ENCODE data around the gene UPK3B.
"Not testable (repeated sequence)": the region's sequence is repeated elsewhere in the genome, so short reads cannot be mapped to it uniquely, and the experiment has no call there.

Gene UPK3B

DNA sequence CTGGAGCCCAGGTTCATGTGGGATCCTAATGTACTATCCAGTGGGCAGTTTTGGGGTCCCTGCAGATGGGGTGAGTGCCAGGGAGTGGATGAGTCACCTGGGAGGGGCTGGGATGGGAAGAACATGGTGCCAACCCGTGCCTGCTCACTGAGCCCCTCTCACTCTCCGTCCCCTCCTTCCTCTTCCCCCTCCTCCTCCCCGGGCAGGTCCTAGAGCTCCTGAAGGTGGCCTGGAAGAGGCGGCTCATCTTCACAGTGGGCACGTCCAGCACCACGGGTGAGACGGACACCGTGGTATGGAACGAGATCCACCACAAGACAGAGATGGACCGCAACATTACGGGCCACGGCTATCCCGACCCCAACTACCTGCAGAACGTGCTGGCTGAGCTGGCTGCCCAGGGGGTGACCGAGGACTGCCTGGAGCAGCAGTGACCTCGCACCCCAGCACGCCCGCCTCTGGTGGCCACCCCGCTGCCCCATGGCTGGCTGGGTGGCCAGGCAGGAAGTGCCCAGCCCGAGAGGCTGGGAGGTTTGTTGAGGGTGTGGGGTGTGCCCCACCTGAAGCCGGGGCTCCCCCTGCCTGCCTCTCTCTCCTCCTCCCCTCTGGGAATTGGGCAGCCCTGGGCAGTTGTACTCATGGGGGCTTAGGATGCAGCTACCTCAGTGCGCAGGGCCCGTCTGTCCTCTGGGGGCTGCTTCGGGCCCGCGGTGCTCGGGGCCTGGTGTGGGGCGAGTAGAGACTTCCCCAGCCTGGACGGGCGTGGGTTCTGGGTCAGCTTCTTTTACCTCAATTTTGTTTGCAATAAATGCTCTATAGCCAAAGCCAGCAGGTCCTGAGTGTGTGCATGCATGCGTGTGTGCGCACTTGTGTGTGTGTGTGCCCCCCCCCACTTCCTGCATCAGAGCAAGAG is 4.9 kb upstream of the UPK3B start:
- TF ChIP-seq, protein P1, sequence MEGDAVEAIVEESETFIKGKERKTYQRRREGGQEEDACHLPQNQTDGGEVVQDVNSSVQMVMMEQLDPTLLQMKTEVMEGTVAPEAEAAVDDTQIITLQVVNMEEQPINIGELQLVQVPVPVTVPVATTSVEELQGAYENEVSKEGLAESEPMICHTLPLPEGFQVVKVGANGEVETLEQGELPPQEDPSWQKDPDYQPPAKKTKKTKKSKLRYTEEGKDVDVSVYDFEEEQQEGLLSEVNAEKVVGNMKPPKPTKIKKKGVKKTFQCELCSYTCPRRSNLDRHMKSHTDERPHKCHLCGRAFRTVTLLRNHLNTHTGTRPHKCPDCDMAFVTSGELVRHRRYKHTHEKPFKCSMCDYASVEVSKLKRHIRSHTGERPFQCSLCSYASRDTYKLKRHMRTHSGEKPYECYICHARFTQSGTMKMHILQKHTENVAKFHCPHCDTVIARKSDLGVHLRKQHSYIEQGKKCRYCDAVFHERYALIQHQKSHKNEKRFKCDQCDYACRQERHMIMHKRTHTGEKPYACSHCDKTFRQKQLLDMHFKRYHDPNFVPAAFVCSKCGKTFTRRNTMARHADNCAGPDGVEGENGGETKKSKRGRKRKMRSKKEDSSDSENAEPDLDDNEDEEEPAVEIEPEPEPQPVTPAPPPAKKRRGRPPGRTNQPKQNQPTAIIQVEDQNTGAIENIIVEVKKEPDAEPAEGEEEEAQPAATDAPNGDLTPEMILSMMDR (conservative IDR thresholded peaks at IDR 0.05; ENCODE audit: control insufficient read depth, insufficient read depth, low read depth, low read length): no peak
- no peak overlapping the region for H3K4me3 ChIP-seq (ENCODE audit: control insufficient read depth, low read depth, low read length)
- DNase-seq (ENCODE audit: low read depth): no peak

DNA sequence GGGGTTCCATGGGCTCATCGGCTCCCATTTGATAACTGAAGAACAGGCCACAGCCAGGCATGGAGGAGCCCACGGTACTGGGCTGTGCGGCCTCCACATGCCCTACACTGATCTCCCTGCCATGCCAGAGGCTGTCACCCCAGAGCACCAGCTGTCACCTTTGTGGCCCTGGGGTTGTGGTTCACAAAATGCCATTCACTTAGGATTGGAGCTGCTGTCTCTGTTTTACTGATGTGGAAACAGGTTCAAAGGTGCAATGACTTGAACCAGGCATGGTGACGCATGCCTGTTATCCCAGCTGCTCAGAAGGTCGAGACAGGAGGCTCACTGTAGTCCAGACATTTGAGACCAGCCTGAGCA is 4.3 kb upstream of the UPK3B start:
- no peak for DNase-seq (ENCODE audit: low read depth)
- no peak overlapping the region for H3K4me3 ChIP-seq (ENCODE audit: control insufficient read depth, low read depth, low read length)
- TF ChIP-seq, protein P1 (conservative IDR thresholded peaks at IDR 0.05; ENCODE audit: control insufficient read depth, insufficient read depth, low read depth, low read length): no peak

GRCh38 chr7:76506643-76507042 is 3.7 kb upstream of the UPK3B start:
- H3K4me3 ChIP-seq (ENCODE audit: control insufficient read depth, low read depth, low read length); DNase-seq (ENCODE audit: low read depth): not testable (repeated sequence)

DNA sequence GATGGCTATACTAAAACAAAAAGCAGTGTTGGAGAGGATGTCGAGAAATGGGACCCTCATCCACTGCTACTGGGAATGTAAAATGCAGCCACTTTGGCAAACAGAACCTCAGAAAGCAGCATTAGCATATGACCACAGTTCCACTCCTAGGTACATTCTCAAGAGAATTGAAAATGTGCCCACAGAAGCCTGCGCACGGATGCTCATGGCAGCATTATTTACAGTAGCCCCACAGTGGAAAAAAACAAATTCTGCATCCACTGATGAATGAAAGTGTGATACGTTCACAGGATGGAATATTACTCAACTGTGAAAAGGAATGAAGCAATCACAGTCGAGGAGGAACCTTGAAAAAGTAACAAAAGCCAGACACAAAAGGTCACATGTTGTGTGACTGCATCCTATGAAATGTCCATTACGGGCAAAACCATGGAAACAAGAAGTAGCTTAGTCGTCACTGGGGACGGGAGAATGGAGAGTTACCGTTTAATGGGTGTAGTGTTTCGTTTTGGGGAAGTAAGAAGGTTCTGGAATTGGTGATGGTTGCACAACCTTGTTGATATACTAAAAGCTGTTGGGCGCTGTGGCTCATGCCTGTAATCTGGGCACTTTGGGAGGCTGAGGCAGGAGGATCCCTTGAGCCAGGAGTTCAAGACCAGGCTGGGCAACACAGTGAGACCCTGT is 2.5 kb upstream of the UPK3B start:
- H3K4me3 ChIP-seq (ENCODE audit: control insufficient read depth, low read depth, low read length): no peak overlapping the region
- DNase-seq (ENCODE audit: low read depth): peak; percentile 51
- TF ChIP-seq, protein P1 (conservative IDR thresholded peaks at IDR 0.05; ENCODE audit: control insufficient read depth, insufficient read depth, low read depth, low read length): no peak

- not testable (repeated sequence) for H3K4me3 ChIP-seq (ENCODE audit: control insufficient read depth, low read depth, low read length); DNase-seq (ENCODE audit: low read depth)
These were observed 1.0 kb downstream of the UPK3B start for GRCh38 chr7:76511200-76511910.

GRCh38 chr7:76511911-76512885 is 1.8 kb downstream of the UPK3B start:
- DNase-seq (ENCODE audit: low read depth); H3K4me3 ChIP-seq (ENCODE audit: control insufficient read depth, low read depth, low read length): not testable (repeated sequence)

DNA sequence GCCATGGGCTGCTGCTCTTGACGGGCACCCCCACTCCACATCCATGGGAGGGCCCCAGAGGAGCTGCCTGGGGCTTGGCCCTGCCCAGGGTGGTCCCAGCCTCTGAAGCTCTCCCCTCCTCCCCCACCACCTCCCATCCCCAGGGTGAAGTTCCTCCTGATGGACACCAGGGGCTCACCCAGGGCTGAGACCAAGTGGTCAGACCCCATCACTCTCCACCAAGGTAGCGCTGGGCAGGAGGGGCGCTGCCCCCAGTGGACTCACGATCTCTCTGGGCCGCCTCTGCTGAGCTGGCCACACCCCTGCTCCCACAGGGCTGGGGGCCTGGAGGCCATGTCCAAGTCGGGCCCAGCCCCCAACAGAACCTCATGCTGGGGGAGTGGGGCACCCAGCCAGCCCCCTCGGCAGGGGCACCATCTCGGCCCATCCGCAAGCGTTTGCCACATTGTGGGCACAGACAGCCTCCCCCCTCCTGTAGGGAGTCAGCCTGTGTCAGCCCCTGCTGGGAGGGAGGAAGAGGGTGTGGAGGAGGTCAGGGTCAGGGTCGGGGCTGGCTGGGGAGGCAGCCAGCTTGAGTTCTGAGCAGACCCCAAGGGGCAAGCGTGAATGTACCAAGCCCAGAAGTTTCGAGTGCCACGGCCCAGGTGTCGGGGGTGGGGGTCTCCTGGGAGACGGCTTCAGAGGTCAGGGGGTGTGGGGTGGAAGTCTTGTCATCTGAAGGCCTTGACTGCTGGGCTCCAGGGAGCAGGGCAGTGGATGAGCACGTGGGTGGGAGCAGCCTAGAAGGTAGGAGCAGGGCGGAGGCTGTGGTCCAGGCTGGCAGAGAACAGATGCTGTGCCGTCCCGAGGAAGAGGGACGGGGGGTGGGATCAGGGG is 2.8 kb downstream of the UPK3B start:
- DNase-seq (ENCODE audit: low read depth): peak; percentile 14
- no peak overlapping the region for H3K4me3 ChIP-seq (ENCODE audit: control insufficient read depth, low read depth, low read length)
- TF ChIP-seq, protein P1 (conservative IDR thresholded peaks at IDR 0.05; ENCODE audit: control insufficient read depth, insufficient read depth, low read depth, low read length): peak; percentile 30

All from fibroblast of mammary gland (primary cell).